Measurements from ENCODE around the gene EYS. TPM values are rescaled to one million over a fixed set of nuclear protein-coding genes. Genes with fewer than 3 reads are reported as not detected.

The EYS gene
- total and polyA plus RNA-seq, 2 of the 13 experiments (the other 11 are each of a cell fraction or from before 2014, with no cell fraction given) = 0.04 to 0.07 TPM

DNA sequence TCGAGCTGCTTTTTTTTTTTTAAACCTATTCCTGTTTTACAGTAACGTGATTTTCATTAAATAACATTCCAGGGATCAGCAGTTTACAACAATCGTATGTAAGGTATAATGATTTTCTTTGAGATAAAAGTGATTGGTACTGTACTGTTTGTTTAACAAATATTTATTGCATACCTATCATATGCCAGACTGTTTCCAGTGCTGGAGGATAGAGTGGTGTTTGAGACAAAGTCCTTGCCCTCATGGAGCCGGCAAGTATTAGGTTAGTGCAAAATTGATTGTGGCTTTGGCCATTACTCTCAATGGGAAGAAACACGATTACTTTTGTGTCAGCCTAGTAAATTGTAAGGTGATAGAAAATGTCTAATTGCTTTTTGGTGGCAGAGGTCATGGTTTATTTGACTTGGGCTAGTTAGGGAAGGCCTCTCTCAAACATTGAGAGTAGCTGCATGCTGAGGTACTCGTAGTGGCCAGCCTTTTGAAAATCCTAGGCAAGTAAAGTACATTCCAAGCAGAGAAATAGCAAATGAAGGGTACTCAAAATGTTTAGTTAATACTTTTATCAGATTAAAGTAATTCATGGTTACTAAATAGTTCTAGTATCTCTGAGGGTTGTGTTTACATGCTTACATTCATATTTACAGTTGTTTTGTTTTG, 2035.8 kb downstream of the EYS start (continued):
- TF ChIP-seq, protein P1, sequence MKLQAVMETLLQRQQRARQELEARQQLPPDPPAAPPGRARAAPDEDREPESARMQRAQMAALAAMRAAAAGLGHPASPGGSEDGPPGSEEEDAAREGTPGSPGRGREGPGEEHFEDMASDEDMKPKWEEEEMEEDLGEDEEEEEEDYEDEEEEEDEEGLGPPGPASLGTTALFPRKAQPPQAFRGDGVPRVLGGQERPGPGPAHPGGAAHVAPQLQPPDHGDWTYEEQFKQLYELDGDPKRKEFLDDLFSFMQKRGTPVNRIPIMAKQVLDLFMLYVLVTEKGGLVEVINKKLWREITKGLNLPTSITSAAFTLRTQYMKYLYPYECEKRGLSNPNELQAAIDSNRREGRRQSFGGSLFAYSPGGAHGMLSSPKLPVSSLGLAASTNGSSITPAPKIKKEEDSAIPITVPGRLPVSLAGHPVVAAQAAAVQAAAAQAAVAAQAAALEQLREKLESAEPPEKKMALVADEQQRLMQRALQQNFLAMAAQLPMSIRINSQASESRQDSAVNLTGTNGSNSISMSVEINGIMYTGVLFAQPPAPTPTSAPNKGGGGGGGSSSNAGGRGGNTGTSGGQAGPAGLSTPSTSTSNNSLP (IDR thresholded peaks at IDR 0.05; ENCODE audit: low read depth, low read length) = peak; percentile 75
- no peak for TF ChIP-seq AHR (CRISPR knock-in tag; IDR thresholded peaks at IDR 0.05)
- TF ChIP-seq, protein P2, sequence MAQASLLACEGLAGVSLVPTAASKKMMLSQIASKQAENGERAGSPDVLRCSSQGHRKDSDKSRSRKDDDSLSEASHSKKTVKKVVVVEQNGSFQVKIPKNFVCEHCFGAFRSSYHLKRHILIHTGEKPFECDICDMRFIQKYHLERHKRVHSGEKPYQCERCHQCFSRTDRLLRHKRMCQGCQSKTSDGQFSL (CRISPR knock-in tag; IDR thresholded peaks at IDR 0.05) = no peak
- TF ChIP-seq BRD4 (CRISPR knock-in tag; IDR thresholded peaks at IDR 0.05) = no peak
- peak; percentile 23; the same call in 1 of the 2 replicates for TF ChIP-seq GATAD2A (CRISPR knock-in tag; IDR thresholded peaks at IDR 0.05)
- TF ChIP-seq, protein P3, sequence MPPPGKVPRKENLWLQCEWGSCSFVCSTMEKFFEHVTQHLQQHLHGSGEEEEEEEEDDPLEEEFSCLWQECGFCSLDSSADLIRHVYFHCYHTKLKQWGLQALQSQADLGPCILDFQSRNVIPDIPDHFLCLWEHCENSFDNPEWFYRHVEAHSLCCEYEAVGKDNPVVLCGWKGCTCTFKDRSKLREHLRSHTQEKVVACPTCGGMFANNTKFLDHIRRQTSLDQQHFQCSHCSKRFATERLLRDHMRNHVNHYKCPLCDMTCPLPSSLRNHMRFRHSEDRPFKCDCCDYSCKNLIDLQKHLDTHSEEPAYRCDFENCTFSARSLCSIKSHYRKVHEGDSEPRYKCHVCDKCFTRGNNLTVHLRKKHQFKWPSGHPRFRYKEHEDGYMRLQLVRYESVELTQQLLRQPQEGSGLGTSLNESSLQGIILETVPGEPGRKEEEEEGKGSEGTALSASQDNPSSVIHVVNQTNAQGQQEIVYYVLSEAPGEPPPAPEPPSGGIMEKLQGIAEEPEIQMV (CRISPR knock-in tag; IDR thresholded peaks at IDR 0.05; ENCODE audit: low read depth) = no peak
- no peak for TF ChIP-seq PHB2 (IDR thresholded peaks at IDR 0.05; ENCODE audit: partially characterized antibody)
- TF ChIP-seq PHF20 (CRISPR knock-in tag; IDR thresholded peaks at IDR 0.05) = no peak

Measured in HepG2 (cell line).